Uterus (tissue), 4 donors: ENCODE data around the gene LYPD8. TPM values are rescaled to one million over a fixed set of nuclear protein-coding genes. Genes with fewer than 3 reads are reported as not detected.

ENCODE experiments used
- DNase-seq, 2 donors: peaks; one replicate each; pipeline ENCODE4 v3.0.0-alpha.2; 2019 to 2020
- H3K27ac ChIP-seq, 2 donors: fragments of 200-600 bp; sonication (generic); 1 replicate in 1 of 2; 2 replicates in 1 of 2; pipeline ENCODE4 v1.5.1; 2016 to 2018
- H3K27me3 ChIP-seq, 2 donors: fragments of 200-600 bp; sonication (generic); one replicate each; pipeline ENCODE4 v1.5.1; 2018 to 2019; ENCODE audit warnings: control low read depth in 1 of 2
- H3K36me3 ChIP-seq, 2 donors: fragments of 200-600 bp; sonication (generic); one replicate each; pipeline ENCODE4 v1.5.1; 2019; ENCODE audit warnings: control low read depth in 1 of 2
- H3K4me1 ChIP-seq, 2 donors: fragments of 200-600 bp; sonication (generic); one replicate each; pipeline ENCODE4 v1.5.1; 2018 to 2019; ENCODE audit warnings: control low read depth in 1 of 2
- H3K4me3 ChIP-seq, 2 donors: fragments of 200-600 bp; sonication (generic); 1 replicate in 1 of 2; 2 replicates in 1 of 2; pipeline ENCODE4 v1.5.1; 2018 to 2019; ENCODE audit warnings: mild to moderate bottlenecking in 1 of 2
- H3K9me3 ChIP-seq, 2 donors: fragments of 200-600 bp; sonication (generic); one replicate each; pipeline ENCODE4 v1.5.1; 2019; ENCODE audit warnings: control low read depth in 1 of 2
- POLR2A ChIP-seq, 2 donors: fragments of 450-650 bp; IDR thresholded peaks; one replicate each; pipeline ENCODE4 v1.6.1; 2016; ENCODE audit warnings: antibody characterized with exemption in 2 of 2, mild to moderate bottlenecking in 1 of 2, moderate library complexity in 1 of 2
- intact Hi-C: fragments of 100-400 bp; cut with DNase I; formaldehyde crosslinking; loops from one replicate; pipeline ENCODE4 v1.15.1; 2023; ENCODE audit warnings: low total_unique reads
- small RNA-seq: library from RNA; depleted of rRNA; stranded (forward); fragments of <200 nt; gene quantifications from one replicate; pipeline ENCODE3, GENCODE V24; 2016
- total RNA-seq, 4 donors: library from RNA; depleted of rRNA in 3 of 4; stranded (reverse); fragments of >200 nt in 3 of 4; gene quantifications; one replicate each; pipeline versions ENCODE4 v1.1.0 to v1.2.4, GENCODE V29; 2014 to 2023
- TF ChIP-seq, protein P1 (sequence below), 4 experiments: fragments of 200-600 bp in 2 of 4; fragments of 450-650 bp in 2 of 4; sonication (generic) in 2 of 4; IDR thresholded peaks; one replicate each; pipeline ENCODE4 v1.5.1; 2016 to 2019; ENCODE audit warnings: antibody characterized with exemption in 4 of 4, mild to moderate bottlenecking in 2 of 4, moderate library complexity in 1 of 4
- donor health status: DM: yes; HTN: yes; CAD: no.

Gene LYPD8
- total RNA-seq, 4 donors from 2014 or later, result not detected

- Histone ChIP-seq H3K36me3 (no peaks in the 10 kb centered on the region), H3K9me3 (no peaks in the 10 kb centered on the region), H3K4me3 (no peak overlapping the region), H3K4me1 (no peaks in the 10 kb centered on the region), H3K27ac (no peak overlapping the region), H3K27me3 (no peaks in the 10 kb centered on the region)
- intact Hi-C loops, result no loop called here
- no peak for DNase-seq
- TF ChIP-seq, protein P1, sequence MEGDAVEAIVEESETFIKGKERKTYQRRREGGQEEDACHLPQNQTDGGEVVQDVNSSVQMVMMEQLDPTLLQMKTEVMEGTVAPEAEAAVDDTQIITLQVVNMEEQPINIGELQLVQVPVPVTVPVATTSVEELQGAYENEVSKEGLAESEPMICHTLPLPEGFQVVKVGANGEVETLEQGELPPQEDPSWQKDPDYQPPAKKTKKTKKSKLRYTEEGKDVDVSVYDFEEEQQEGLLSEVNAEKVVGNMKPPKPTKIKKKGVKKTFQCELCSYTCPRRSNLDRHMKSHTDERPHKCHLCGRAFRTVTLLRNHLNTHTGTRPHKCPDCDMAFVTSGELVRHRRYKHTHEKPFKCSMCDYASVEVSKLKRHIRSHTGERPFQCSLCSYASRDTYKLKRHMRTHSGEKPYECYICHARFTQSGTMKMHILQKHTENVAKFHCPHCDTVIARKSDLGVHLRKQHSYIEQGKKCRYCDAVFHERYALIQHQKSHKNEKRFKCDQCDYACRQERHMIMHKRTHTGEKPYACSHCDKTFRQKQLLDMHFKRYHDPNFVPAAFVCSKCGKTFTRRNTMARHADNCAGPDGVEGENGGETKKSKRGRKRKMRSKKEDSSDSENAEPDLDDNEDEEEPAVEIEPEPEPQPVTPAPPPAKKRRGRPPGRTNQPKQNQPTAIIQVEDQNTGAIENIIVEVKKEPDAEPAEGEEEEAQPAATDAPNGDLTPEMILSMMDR (IDR thresholded peaks at IDR 0.05), result no peak
- no peak for TF ChIP-seq POLR2A (IDR thresholded peaks at IDR 0.05)
These were observed 60.0 kb downstream of the LYPD8 start for GRCh38 chr1:248695451-248696132.

DNA sequence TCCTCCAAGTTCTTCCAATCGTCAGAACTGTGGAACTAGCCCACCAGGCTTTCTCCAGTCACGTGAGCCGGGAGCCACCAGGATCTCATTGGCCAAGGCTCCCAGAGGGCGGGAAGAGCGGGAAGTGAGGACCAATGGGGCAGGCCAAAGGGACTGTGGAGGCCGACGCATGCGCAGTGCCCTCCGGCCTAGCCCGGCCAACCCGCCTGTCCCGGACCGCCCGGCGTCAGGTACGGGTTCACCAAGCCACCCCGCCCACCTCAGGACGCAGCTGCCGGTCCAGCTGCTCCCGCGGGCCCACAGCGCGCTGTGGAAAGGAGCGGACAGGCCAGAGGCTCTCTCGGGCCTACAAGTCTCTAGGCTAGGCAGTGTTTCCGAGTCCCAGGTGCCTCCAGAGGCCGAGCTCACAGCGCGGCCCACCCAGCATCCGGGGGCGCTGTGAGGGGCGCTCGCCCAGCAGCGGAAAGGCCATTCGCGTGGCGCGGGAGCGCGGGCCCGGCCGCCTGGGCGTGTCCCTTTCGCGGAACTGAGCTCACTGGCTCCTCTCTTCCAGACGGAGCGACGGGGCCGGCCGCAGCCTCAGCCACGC, 63.9 kb downstream of the LYPD8 start:
- H3K4me1 ChIP-seq, result no peaks in the 10 kb centered on the region
- DNase-seq, result no peak
- H3K36me3 ChIP-seq, result no peaks in the 10 kb centered on the region
- no peak overlapping the region for H3K4me3 ChIP-seq
- H3K27ac ChIP-seq, result no peak overlapping the region
- intact Hi-C loops, result no loop called here
- no peaks in the 10 kb centered on the region for H3K27me3 ChIP-seq
- H3K9me3 ChIP-seq, result no peaks in the 10 kb centered on the region
- TF ChIP-seq, protein P1 (IDR thresholded peaks at IDR 0.05), result no peak
- TF ChIP-seq POLR2A (IDR thresholded peaks at IDR 0.05), result no peak

Small RNA genes within 50 kb of the gene (small RNA-seq; reads per million reads assigned to genes)
- gene AHCYP8, result not detected

Other genes with a start within 250 kb of the LYPD8 start
- not detected for gene OR2G6, start 247.7 kb downstream of the LYPD8 start, total RNA-seq
- not detected for gene OR2T29, start 193.0 kb downstream of the LYPD8 start, total RNA-seq
- gene OR2T34, start 181.0 kb downstream of the LYPD8 start, total RNA-seq, result not detected
- gene OR2T10, start 158.1 kb downstream of the LYPD8 start, total RNA-seq, result not detected
- not detected for gene OR2T11, start 120.7 kb downstream of the LYPD8 start, total RNA-seq
- not detected for gene OR2T35, start 110.5 kb downstream of the LYPD8 start, total RNA-seq
- not detected for gene OR2T27, start 100.2 kb downstream of the LYPD8 start, total RNA-seq
- not detected for gene OR14I1, start 53.0 kb downstream of the LYPD8 start, total RNA-seq
- 10 to 100 TPM in 3 of 4 donors, 1 to 10 TPM in 1; 2.6 to 29.8 (median 16.4) TPM for gene SH3BP5L, start 70.2 kb upstream of the LYPD8 start, total RNA-seq
- 10 to 100 TPM; 15.0 to 34.3 (median 24.0) TPM for gene ZNF672, start 82.5 kb upstream of the LYPD8 start, total RNA-seq
- gene ZNF692, start 103.3 kb upstream of the LYPD8 start, total RNA-seq, result 10 to 100 TPM; 21.2 to 43.5 (median 29.2) TPM
- 10 to 100 TPM in 3 of 4 donors, 1 to 10 TPM in 1; 7.9 to 16.5 (median 13.0) TPM for gene PGBD2, start 150.5 kb upstream of the LYPD8 start, total RNA-seq